ENCODE results near the gene FNDC3A.
A peak's percentile ranks its signal among the peaks of the same experiment; 100 is the strongest.
"Not testable (repeated sequence)": the region's sequence is repeated elsewhere in the genome, so short reads cannot be mapped to it uniquely, and the experiment has no call there.

FNDC3A gene

DNA sequence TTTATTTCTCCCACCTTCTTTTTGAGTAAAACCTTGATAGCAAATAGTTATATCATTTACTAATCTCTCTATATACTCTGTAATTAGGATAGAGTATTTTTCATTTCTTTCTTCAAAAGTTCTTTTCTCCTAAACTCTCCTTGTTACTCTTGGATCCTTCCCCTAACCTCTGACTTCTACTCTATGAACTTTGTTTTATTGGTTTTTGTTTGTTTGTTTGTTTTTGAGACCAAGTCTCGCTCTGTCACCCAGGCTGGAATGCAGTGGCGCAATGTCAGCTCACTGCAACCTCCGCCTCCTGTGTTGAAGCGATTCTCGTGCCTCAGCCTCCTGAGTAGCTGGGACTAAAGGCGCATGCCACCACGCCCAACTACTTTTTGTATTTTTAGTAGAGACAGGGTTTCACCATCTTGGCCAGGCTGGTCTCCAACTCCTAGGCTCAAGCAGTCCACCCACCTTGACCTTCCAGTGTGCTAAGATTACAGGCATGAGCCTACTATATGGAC lies 161.5 kb downstream of the FNDC3A start:
- not testable (repeated sequence) for H3K9me3 ChIP-seq (ENCODE audit: control insufficient read depth, insufficient read depth, low read length); H3K4me3 ChIP-seq (ENCODE audit: low read depth, low read length); H3K27me3 ChIP-seq (ENCODE audit: control insufficient read depth, insufficient read depth, low read length); H3K4me1 ChIP-seq (ENCODE audit: control insufficient read depth, insufficient read depth, low read length); H3K9ac ChIP-seq (ENCODE audit: low read depth, low read length); H3K27ac ChIP-seq (ENCODE audit: low read depth, low read length)
- H3K36me3 ChIP-seq (ENCODE audit: control insufficient read depth, insufficient read depth, low read length): peaks cover 96% of the 10 kb centered on the region

DNA sequence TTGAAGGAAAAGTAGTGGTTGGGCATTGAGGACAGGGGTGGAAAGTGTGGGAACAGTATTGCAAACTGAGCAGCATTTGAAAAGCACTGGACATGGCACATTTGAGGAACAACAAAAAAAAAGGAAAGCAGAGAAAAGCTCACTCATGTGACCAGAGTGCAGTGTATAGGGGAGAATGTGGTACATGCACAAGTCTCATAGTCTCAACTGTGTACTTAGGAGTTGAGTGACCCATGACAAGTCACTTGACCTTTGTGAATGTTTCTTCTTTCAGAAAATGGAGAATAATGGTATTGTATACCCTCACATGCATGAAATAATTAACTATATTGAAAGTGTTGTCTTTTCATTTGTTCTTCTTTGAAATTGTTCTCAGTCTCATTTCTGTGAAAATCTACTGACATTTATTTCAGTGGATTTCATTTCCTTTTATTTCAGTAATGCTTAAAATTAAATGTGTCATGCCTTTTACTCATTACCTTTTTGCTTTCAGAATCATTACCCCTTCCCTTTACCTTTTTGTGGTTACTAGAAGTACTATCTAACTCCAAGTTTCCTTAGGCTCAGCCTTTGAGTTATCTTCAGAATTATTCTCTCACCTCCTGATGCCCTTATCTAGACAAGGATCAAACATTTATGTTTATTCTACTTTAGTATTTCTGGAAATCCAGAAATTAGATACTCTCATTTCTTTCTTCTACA lies 165.3 kb downstream of the FNDC3A start:
- peaks cover 93% of the 10 kb centered on the region for H3K36me3 ChIP-seq (ENCODE audit: control insufficient read depth, insufficient read depth, low read length)
- no peaks in the 10 kb centered on the region for H3K4me1 ChIP-seq (ENCODE audit: control insufficient read depth, insufficient read depth, low read length)
- H3K27ac ChIP-seq (ENCODE audit: low read depth, low read length): no peak overlapping the region
- no peaks in the 10 kb centered on the region for H3K27me3 ChIP-seq (ENCODE audit: control insufficient read depth, insufficient read depth, low read length)
- H3K9me3 ChIP-seq (ENCODE audit: control insufficient read depth, insufficient read depth, low read length): no peaks in the 10 kb centered on the region
- no peak overlapping the region for H3K9ac ChIP-seq (ENCODE audit: low read depth, low read length)
- no peak overlapping the region for H3K4me3 ChIP-seq (ENCODE audit: low read depth, low read length)

DNA sequence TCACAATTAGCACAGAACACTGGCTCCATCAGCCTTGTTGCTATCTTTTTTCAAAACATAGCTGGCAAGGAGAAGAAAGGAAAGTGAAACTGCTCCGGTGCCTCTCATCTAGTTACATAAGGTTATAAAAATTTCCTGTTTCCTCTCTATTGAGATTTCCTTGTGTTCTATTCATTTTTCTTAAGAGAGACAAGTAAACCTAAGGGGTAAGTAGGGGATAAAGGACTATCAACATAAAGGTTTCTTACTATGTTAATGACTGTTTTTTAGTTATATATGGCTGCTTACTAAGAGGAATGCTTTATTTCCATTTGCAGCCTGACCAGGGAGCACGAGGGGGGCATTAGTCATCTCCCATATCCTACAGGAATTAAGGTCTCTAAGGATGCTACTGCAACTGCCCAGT lies 171.2 kb downstream of the FNDC3A start:
- Histone ChIP-seq H3K9me3 (ENCODE audit: control insufficient read depth, insufficient read depth, low read length) (no peaks in the 10 kb centered on the region), H3K27ac (ENCODE audit: low read depth, low read length) (no peak overlapping the region), H3K4me1 (ENCODE audit: control insufficient read depth, insufficient read depth, low read length) (no peaks in the 10 kb centered on the region), H3K27me3 (ENCODE audit: control insufficient read depth, insufficient read depth, low read length) (no peaks in the 10 kb centered on the region), H3K4me3 (ENCODE audit: low read depth, low read length) (no peak overlapping the region), H3K9ac (ENCODE audit: low read depth, low read length) (no peak overlapping the region), H3K36me3 (ENCODE audit: control insufficient read depth, insufficient read depth, low read length) (peaks cover 45% of the 10 kb centered on the region)

DNA sequence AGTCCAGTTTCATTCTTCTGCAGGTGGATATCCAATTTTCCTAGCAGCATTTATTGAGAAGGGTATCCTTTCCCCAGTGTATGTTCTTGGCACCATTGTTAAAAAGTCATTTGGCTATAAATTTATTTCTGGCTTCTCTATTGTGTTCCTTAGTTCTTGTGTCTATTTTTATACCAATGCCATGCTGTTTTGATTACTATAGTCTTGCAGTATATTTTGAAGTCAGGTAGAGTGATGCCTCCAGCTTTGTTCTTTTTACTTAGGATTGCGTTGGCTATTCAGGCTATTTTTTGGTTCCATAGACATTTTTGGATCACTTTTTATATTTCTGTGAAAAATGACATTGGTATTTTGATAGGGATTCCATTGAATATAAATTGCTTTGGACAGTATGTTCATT lies 172.7 kb downstream of the FNDC3A start:
- no peak overlapping the region for H3K27ac ChIP-seq (ENCODE audit: low read depth, low read length)
- H3K4me1 ChIP-seq (ENCODE audit: control insufficient read depth, insufficient read depth, low read length): no peaks in the 10 kb centered on the region
- no peak overlapping the region for H3K4me3 ChIP-seq (ENCODE audit: low read depth, low read length)
- no peaks in the 10 kb centered on the region for H3K27me3 ChIP-seq (ENCODE audit: control insufficient read depth, insufficient read depth, low read length)
- no peaks in the 10 kb centered on the region for H3K9me3 ChIP-seq (ENCODE audit: control insufficient read depth, insufficient read depth, low read length)
- peaks cover 37% of the 10 kb centered on the region for H3K36me3 ChIP-seq (ENCODE audit: control insufficient read depth, insufficient read depth, low read length)
- no peak overlapping the region for H3K9ac ChIP-seq (ENCODE audit: low read depth, low read length)

DNA sequence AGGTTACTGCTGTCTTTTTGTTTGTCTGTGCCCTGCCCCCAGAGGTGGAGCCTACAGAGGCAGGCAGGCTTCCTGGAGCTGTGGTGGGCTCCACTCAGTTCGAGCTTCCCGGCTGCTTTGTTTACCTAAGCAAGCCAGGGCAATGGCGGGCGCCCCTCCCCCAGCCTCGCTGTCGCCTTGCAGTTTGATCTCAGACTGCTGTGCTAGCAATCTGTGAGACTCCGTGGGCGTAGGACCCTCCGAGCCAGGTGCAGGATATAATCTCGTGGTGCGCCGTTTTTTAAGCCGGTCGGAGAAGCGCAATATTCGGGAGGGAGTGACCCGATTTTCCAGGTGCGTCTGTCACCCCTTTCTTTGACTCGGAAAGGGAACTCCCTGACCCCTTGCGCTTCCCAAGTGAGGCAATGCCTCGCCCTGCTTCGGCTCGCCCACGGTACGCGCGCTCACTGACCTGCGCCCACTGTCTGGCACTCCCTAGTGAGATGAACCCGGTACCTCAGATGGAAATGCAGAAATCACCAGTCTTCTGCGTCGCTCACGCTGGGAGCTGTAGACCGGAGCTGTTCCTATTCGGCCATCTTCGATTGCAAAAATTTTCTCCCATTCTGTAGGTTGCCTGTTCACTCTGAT lies 182.4 kb downstream of the FNDC3A start:
- H3K4me1 ChIP-seq (ENCODE audit: control insufficient read depth, insufficient read depth, low read length); H3K9ac ChIP-seq (ENCODE audit: low read depth, low read length): not testable (repeated sequence)

DNA sequence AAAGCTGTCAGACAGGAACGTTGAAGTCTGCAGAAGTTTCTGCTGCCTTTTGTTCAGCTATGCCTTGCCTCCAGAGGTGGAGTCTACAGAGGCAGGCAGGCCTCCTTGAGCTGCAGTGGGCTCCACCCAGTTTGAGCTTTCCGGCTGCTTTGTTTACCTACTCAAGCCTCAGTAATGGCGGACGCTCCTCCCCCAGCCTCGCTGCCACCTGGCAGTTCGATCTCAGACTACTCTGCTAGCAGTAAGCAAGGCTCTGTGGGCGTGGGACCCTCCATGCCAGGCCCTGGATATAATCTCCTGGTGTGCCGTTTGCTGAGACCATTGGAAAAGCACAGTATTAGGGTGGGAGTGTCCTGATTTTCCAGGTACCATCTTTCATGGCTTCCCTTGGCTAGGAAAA lies 187.4 kb downstream of the FNDC3A start:
- peaks cover 22% of the 10 kb centered on the region for H3K36me3 ChIP-seq (ENCODE audit: control insufficient read depth, insufficient read depth, low read length)
- not testable (repeated sequence) for H3K4me1 ChIP-seq (ENCODE audit: control insufficient read depth, insufficient read depth, low read length); H3K9ac ChIP-seq (ENCODE audit: low read depth, low read length); H3K27me3 ChIP-seq (ENCODE audit: control insufficient read depth, insufficient read depth, low read length); H3K4me3 ChIP-seq (ENCODE audit: low read depth, low read length); H3K27ac ChIP-seq (ENCODE audit: low read depth, low read length)
- peaks cover 16% of the 10 kb centered on the region for H3K9me3 ChIP-seq (ENCODE audit: control insufficient read depth, insufficient read depth, low read length)

More for the DNA sequence above, 182.4 kb downstream of the FNDC3A start:
- not testable (repeated sequence) for H3K27me3 ChIP-seq (ENCODE audit: control insufficient read depth, insufficient read depth, low read length); H3K27ac ChIP-seq (ENCODE audit: low read depth, low read length); H3K9me3 ChIP-seq (ENCODE audit: control insufficient read depth, insufficient read depth, low read length); H3K36me3 ChIP-seq (ENCODE audit: control insufficient read depth, insufficient read depth, low read length); H3K4me3 ChIP-seq (ENCODE audit: low read depth, low read length)

DNA sequence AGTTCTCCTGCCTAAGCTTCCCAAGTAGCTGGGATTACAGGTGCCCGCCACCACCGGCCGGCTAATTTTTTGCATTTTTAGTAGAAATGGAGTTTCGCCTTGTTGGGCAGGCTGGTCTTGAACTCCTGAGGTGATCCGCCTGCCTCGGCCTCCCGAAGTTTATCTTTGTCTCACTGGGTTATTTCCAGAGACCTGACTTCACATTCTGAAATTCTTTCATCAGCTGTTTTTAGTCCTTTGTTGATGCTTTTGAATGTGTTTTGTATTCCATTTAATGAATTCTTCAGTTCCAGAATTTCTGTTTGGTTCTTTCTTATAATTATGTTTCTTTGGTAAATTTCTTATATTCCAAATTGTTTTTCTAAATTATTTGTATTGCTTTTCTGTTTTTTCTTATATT lies 189.0 kb downstream of the FNDC3A start:
- no peaks in the 10 kb centered on the region for H3K4me1 ChIP-seq (ENCODE audit: control insufficient read depth, insufficient read depth, low read length)
- no peak overlapping the region for H3K27ac ChIP-seq (ENCODE audit: low read depth, low read length)
- peaks cover 16% of the 10 kb centered on the region for H3K9me3 ChIP-seq (ENCODE audit: control insufficient read depth, insufficient read depth, low read length)
- no peak overlapping the region for H3K9ac ChIP-seq (ENCODE audit: low read depth, low read length)
- no peaks in the 10 kb centered on the region for H3K27me3 ChIP-seq (ENCODE audit: control insufficient read depth, insufficient read depth, low read length)
- H3K36me3 ChIP-seq (ENCODE audit: control insufficient read depth, insufficient read depth, low read length): peaks cover 37% of the 10 kb centered on the region
- H3K4me3 ChIP-seq (ENCODE audit: low read depth, low read length): no peak overlapping the region

DNA sequence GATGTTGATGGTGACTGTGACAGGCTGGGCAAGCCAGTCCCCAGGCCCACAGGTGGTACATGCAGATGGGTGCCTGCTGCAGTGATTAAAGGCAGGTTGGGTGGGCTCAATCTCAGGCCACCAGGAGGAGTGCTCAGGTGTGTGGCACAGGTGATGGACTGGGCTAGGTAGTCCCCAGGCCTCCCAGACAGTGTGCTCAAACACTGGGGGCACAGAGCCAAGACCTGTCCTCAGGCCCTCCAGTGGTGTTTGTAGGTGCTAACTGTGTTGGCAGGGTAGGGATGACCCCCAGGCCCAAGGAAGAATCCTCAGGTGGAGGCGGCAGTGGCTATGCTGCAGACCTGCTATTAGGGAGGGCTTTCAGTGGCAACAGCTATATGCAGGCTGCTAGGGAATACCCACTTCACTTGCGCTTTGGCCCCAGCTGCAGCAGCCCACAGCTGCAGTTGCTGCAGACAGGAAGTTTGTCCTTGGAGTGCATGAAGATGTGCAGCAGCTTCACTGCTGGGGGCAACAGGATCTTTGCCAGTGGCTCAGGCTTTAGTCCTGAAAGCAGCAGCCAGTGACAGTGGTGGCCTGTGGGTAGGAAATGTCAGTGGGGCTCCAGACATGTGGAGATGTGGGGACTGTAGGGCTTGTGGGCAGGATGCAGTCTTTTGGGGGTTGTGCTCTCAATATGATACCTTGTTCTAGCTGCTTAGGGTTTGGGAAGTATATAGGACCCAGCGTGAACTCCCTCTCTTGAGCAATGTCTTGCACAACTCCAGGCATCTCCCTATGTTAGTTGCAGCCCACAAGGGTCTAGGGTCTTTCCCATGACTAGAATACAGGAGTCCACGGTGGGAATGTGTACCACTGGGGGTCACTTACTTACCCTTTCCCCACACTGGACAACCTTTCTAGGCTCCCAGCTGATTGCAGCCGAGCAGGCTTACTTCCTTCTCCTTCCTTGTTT lies 190.4 kb downstream of the FNDC3A start:
- H3K36me3 ChIP-seq (ENCODE audit: control insufficient read depth, insufficient read depth, low read length): peaks cover 48% of the 10 kb centered on the region

DNA sequence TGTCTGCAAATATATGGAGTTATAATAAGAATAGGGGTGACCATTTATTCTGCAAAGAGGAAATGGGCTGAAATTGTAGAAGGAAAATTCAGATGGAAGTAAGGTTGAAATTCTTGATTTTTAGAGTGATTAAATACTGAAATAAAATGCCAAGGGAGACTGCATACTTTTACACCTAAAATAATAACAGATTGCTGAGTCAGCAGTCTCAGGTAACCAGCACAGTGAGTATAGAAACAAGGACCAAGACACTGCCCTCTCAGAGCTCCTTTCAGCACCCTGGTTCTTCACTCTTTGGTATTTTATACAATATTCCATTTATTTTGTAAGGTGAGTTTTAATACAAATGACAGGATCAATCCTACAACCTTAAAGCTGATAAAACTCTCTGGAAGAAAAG lies 195.6 kb downstream of the FNDC3A start:
- Histone ChIP-seq H3K27me3 (ENCODE audit: control insufficient read depth, insufficient read depth, low read length) (no peaks in the 10 kb centered on the region), H3K4me3 (ENCODE audit: low read depth, low read length) (no peak overlapping the region), H3K27ac (ENCODE audit: low read depth, low read length) (no peak overlapping the region), H3K9me3 (ENCODE audit: control insufficient read depth, insufficient read depth, low read length) (no peaks in the 10 kb centered on the region), H3K9ac (ENCODE audit: low read depth, low read length) (no peak overlapping the region), H3K36me3 (ENCODE audit: control insufficient read depth, insufficient read depth, low read length) (peaks cover 59% of the 10 kb centered on the region), H3K4me1 (ENCODE audit: control insufficient read depth, insufficient read depth, low read length) (no peaks in the 10 kb centered on the region)

More for the DNA sequence above, 190.4 kb downstream of the FNDC3A start:
- H3K27me3 ChIP-seq (ENCODE audit: control insufficient read depth, insufficient read depth, low read length): no peaks in the 10 kb centered on the region
- H3K4me1 ChIP-seq (ENCODE audit: control insufficient read depth, insufficient read depth, low read length): no peaks in the 10 kb centered on the region
- H3K27ac ChIP-seq (ENCODE audit: low read depth, low read length): no peak overlapping the region
- no peak overlapping the region for H3K9ac ChIP-seq (ENCODE audit: low read depth, low read length)
- no peak overlapping the region for H3K4me3 ChIP-seq (ENCODE audit: low read depth, low read length)
- H3K9me3 ChIP-seq (ENCODE audit: control insufficient read depth, insufficient read depth, low read length): peaks cover 16% of the 10 kb centered on the region

DNA sequence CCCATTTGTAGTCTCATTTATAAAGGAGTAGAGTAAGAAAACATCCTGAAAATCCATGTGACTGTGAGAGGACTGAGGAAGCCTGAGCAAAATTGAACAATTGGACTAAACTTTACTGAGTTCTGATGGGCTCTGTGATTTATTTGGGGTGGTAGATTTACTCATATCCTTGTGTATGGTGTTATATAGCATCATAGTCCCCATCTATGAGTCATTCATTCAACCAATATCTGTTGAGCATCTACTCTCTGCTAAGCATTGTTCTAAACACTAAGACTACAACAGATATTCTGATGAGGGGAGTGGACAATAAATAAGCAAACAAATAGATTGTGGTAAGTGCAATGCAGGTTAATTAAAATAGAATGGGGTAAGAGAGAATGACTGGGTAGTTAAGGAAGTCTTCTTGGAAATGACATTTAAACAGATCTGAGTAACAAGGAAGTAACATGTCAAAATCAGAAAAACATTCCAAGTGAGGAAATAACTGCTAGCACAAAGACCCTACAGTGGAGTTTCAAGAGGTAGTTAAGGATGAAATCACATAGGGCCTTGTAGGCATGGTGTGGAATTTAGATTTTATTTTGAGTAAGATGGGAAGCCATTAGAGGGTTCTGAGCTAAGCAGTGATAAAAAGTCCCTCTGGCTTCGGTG lies 208.1 kb downstream of the FNDC3A start:
- Histone ChIP-seq H3K36me3 (ENCODE audit: control insufficient read depth, insufficient read depth, low read length) (peaks cover 63% of the 10 kb centered on the region), H3K4me3 (ENCODE audit: low read depth, low read length) (no peak overlapping the region), H3K9ac (ENCODE audit: low read depth, low read length) (no peak overlapping the region), H3K27me3 (ENCODE audit: control insufficient read depth, insufficient read depth, low read length) (no peaks in the 10 kb centered on the region), H3K4me1 (ENCODE audit: control insufficient read depth, insufficient read depth, low read length) (peaks cover 21% of the 10 kb centered on the region), H3K27ac (ENCODE audit: low read depth, low read length) (peak overlapping the region; percentile 56), H3K9me3 (ENCODE audit: control insufficient read depth, insufficient read depth, low read length) (no peaks in the 10 kb centered on the region)
